ENCODE data around the gene DDX43.

DNA sequence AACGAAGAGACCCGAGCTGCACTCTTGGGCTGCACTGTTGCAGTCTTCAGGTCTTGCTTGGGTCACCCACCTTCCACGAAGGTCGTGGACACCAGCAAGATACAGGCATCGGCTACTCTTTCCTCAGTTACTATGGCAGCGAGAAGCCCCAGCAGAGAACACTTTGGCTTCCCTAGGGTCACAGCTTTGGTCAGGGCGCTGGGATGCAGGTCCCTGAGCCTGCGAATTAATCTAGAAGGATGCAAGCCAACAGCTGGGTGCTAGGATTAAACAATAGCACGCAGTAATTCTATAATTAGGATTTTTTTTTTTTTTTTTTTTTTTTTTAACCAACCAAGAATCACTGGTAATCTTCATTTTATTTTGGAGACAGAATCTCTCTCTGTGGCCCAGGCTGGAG is 30.1 kb upstream of the DDX43 start:
- TF ChIP-seq, protein P1, sequence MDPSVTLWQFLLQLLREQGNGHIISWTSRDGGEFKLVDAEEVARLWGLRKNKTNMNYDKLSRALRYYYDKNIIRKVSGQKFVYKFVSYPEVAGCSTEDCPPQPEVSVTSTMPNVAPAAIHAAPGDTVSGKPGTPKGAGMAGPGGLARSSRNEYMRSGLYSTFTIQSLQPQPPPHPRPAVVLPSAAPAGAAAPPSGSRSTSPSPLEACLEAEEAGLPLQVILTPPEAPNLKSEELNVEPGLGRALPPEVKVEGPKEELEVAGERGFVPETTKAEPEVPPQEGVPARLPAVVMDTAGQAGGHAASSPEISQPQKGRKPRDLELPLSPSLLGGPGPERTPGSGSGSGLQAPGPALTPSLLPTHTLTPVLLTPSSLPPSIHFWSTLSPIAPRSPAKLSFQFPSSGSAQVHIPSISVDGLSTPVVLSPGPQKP (IDR thresholded peaks at IDR 0.05; ENCODE audit: borderline replicate concordance, low read depth, low read length) = no peak
- no peak for TF ChIP-seq SMC3 (IDR thresholded peaks at IDR 0.05; ENCODE audit: low read depth, low read length)
- TF ChIP-seq, protein P2, sequence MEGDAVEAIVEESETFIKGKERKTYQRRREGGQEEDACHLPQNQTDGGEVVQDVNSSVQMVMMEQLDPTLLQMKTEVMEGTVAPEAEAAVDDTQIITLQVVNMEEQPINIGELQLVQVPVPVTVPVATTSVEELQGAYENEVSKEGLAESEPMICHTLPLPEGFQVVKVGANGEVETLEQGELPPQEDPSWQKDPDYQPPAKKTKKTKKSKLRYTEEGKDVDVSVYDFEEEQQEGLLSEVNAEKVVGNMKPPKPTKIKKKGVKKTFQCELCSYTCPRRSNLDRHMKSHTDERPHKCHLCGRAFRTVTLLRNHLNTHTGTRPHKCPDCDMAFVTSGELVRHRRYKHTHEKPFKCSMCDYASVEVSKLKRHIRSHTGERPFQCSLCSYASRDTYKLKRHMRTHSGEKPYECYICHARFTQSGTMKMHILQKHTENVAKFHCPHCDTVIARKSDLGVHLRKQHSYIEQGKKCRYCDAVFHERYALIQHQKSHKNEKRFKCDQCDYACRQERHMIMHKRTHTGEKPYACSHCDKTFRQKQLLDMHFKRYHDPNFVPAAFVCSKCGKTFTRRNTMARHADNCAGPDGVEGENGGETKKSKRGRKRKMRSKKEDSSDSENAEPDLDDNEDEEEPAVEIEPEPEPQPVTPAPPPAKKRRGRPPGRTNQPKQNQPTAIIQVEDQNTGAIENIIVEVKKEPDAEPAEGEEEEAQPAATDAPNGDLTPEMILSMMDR (conservative IDR thresholded peaks at IDR 0.05; ENCODE audit: low read depth, low read length) = no peak

Data from IMR-90 (cell line).